Stomach (tissue), 4 donors: ENCODE data around the gene HSPB7.
"Not testable (repeated sequence)": the region's sequence is repeated elsewhere in the genome, so short reads cannot be mapped to it uniquely, and the experiment has no call there.

ENCODE experiments used
- CTCF ChIP-seq, 7 experiments: fragments of 450-650 bp in 4 of 7; fragments of 200-600 bp in 3 of 7; sonication (generic) in 3 of 7; IDR thresholded peaks; one replicate each; pipeline ENCODE4 v1.5.1; 2016 to 2019; ENCODE audit warnings: antibody characterized with exemption in 7 of 7, control low read depth in 2 of 7, mild to moderate bottlenecking in 1 of 7
- EP300 ChIP-seq: sonication (generic); formaldehyde crosslinking; IDR thresholded peaks from one replicate; pipeline ENCODE4 v1.6.1; 2017; ENCODE audit warnings: antibody characterized with exemption
- POLR2A ChIP-seq, 4 donors: fragments of 450-650 bp; IDR thresholded peaks; one replicate each; pipeline ENCODE4 v1.6.1; 2016; ENCODE audit warnings: antibody characterized with exemption in 4 of 4, control low read depth in 2 of 4, mild to moderate bottlenecking in 1 of 4, moderate library complexity in 1 of 4
- POLR2AphosphoS5 ChIP-seq, 3 donors: sonication (generic); formaldehyde crosslinking; IDR thresholded peaks; one replicate each; pipeline ENCODE4 v1.6.1; 2016; ENCODE audit warnings: antibody characterized with exemption in 3 of 3

GRCh38 chr1:16056521-16056912 lies 38.7 kb upstream of the HSPB7 start:
- not testable (repeated sequence) for TF ChIP-seq CTCF (IDR thresholded peaks at IDR 0.05); POLR2AphosphoS5 (IDR thresholded peaks at IDR 0.05); EP300; POLR2A (IDR thresholded peaks at IDR 0.05)
